ENCODE results near the gene EMC6. TPM values are rescaled to one million over a fixed set of nuclear protein-coding genes. Genes with fewer than 3 reads are reported as not detected.

Gene EMC6
- total and polyA plus RNA-seq, 2 of the 13 experiments (the other 11 are each of a cell fraction or from before 2014, with no cell fraction given): 45.1 to 47.7 TPM

GRCh38 chr17:3667366-3668278, 990 bp upstream of the EMC6 start (continued):
- TF ChIP-seq IKZF5 (CRISPR knock-in tag; IDR thresholded peaks at IDR 0.05): peak; percentile 35
- TF ChIP-seq HMGXB4 (CRISPR knock-in tag; IDR thresholded peaks at IDR 0.05; ENCODE audit: borderline replicate concordance in 1 of 2, low read depth in 1 of 2): peak in 1 of 2 experiments; percentile 47; a peak in 1 of 4 replicates
- TF ChIP-seq NFE2L2 (IDR thresholded peaks at IDR 0.05; ENCODE audit: low read length): no peak
- no peak for TF ChIP-seq GTF3A (CRISPR knock-in tag; conservative IDR thresholded peaks at IDR 0.05)
- no peak for TF ChIP-seq ZNF639 (CRISPR knock-in tag; conservative IDR thresholded peaks at IDR 0.05)
- no peak for TF ChIP-seq SOX6 (IDR thresholded peaks at IDR 0.05)
- peak; percentile 15; the same call in 1 of the 2 replicates for TF ChIP-seq SOX6 (CRISPR knock-in tag; IDR thresholded peaks at IDR 0.05)
- no peak for TF ChIP-seq ZSCAN9 (CRISPR knock-in tag; IDR thresholded peaks at IDR 0.05; ENCODE audit: borderline replicate concordance)
- peak; percentile 8; the same call in 1 of the 2 replicates for TF ChIP-seq ZNF598 (CRISPR knock-in tag; IDR thresholded peaks at IDR 0.05; ENCODE audit: borderline replicate concordance)
- no peak for TF ChIP-seq CEBPB (IDR thresholded peaks at IDR 0.05; ENCODE audit: borderline replicate concordance, low read depth, low read length)
- no peak for TF ChIP-seq USF2 (IDR thresholded peaks at IDR 0.05; ENCODE audit: low read depth, low read length)
- no peak for TF ChIP-seq USF2 (CRISPR knock-in tag; IDR thresholded peaks at IDR 0.05; ENCODE audit: borderline replicate concordance)
- no peak for TF ChIP-seq ZBTB10 (CRISPR knock-in tag; IDR thresholded peaks at IDR 0.05; ENCODE audit: borderline replicate concordance)
- 0 out of 2 replicates have a peak, but pooled peaks have one; percentile 40 for TF ChIP-seq SP5 (CRISPR knock-in tag; IDR thresholded peaks at IDR 0.05; ENCODE audit: borderline replicate concordance, low read depth)
- peak; percentile 7; the same call in 1 of the 2 replicates for TF ChIP-seq TBX2 (CRISPR knock-in tag; IDR thresholded peaks at IDR 0.05; ENCODE audit: borderline replicate concordance)
- TF ChIP-seq PHB2 (IDR thresholded peaks at IDR 0.05; ENCODE audit: partially characterized antibody): no peak
- no peak; the same call in 1 of the 2 replicates for TF ChIP-seq ZNF607 (CRISPR knock-in tag; IDR thresholded peaks at IDR 0.05; ENCODE audit: borderline replicate concordance)
- no peak for TF ChIP-seq AGO2 (optimal IDR thresholded peaks at IDR 0.05; ENCODE audit: low read depth, low read length)
- TF ChIP-seq SSRP1 (CRISPR knock-in tag; IDR thresholded peaks at IDR 0.05): no peak

Data from HepG2 (cell line).